CD8-positive, alpha-beta memory T cell (primary cell): ENCODE results near the gene EVX1. TPM values are rescaled to one million over a fixed set of nuclear protein-coding genes. Genes with fewer than 3 reads are reported as not detected.

ENCODE experiments used
- CTCF ChIA-PET: fragments of 350-600 bp; sonication (Branson Sonifier 250); formaldehyde crosslinking; loops from one replicate; lab custom pipeline; 2021; ENCODE audit warnings: antibody characterized with exemption; lab: Charles Lee
- POLR2A ChIA-PET: fragments of 350-600 bp; sonication (Branson Sonifier 250); formaldehyde crosslinking; loops from one replicate; lab custom pipeline; 2021; ENCODE audit warnings: antibody characterized with exemption; lab: Charles Lee
- DNase-seq, 5 donors: peaks; one replicate each; pipeline versions ENCODE4 v3.0.0 to v3.0.0-alpha.2; 2020 to 2022; ENCODE audit warnings: mixed read lengths in 1 of 5
- H3K27ac ChIP-seq: one replicate; pipeline ENCODE4 v1.7.0; 2013; ENCODE audit warnings: low read depth, mild to moderate bottlenecking, low read length, moderate library complexity
- H3K27me3 ChIP-seq: 2 replicates; pipeline ENCODE4 v1.7.0; 2013; ENCODE audit warnings: low read length, mild to moderate bottlenecking; ENCODE audit not compliant: insufficient read depth, poor library complexity, severe bottlenecking
- H3K36me3 ChIP-seq: 2 replicates; pipeline ENCODE4 v1.7.0; 2013; ENCODE audit warnings: mild to moderate bottlenecking, low read length, moderate library complexity; ENCODE audit not compliant: insufficient read depth
- H3K4me1 ChIP-seq: 2 replicates; pipeline ENCODE4 v1.7.0; 2013; ENCODE audit warnings: mild to moderate bottlenecking, low read length, moderate library complexity; ENCODE audit not compliant: insufficient read depth
- H3K4me3 ChIP-seq: 2 replicates; pipeline ENCODE4 v1.7.0; 2013; ENCODE audit warnings: mild to moderate bottlenecking, low read length
- H3K9me3 ChIP-seq: 2 replicates; pipeline ENCODE4 v1.7.0; 2013; ENCODE audit warnings: mild to moderate bottlenecking, low read length
- H3K27ac Mint-ChIP-seq, 8 donors: one replicate each; pipeline ENCODE4 v1.8.0; 2020 to 2021; ENCODE audit warnings: mixed read lengths in 8 of 8, mild to moderate bottlenecking in 6 of 8, inconsistent platforms in 3 of 8, moderate library complexity in 3 of 8
- H3K27me3 Mint-ChIP-seq, 2 donors: one replicate each; pipeline ENCODE4 v1.8.0; 2020 to 2021; ENCODE audit warnings: mixed read lengths in 2 of 2, mild to moderate bottlenecking in 1 of 2, moderate library complexity in 1 of 2
- H3K36me3 Mint-ChIP-seq, 3 donors: one replicate each; pipeline ENCODE4 v1.8.0; 2020 to 2021; ENCODE audit warnings: mixed read lengths in 3 of 3, inconsistent platforms in 1 of 3, mild to moderate bottlenecking in 1 of 3
- H3K4me1 Mint-ChIP-seq, 3 donors: one replicate each; pipeline ENCODE4 v1.8.0; 2020 to 2021; ENCODE audit warnings: mixed read lengths in 3 of 3, inconsistent platforms in 1 of 3, mild to moderate bottlenecking in 1 of 3
- H3K4me3 Mint-ChIP-seq, 7 donors: one replicate each; pipeline ENCODE4 v1.8.0; 2020 to 2021; ENCODE audit warnings: mixed read lengths in 7 of 7, mild to moderate bottlenecking in 6 of 7, moderate library complexity in 4 of 7, inconsistent platforms in 2 of 7
- H3K9me3 Mint-ChIP-seq, 5 donors: one replicate each; pipeline ENCODE4 v1.8.0; 2020 to 2022; ENCODE audit warnings: mixed read lengths in 5 of 5, mild to moderate bottlenecking in 3 of 5, moderate library complexity in 2 of 5, inconsistent platforms in 1 of 5
- polyA plus RNA-seq: library from polyadenylated mRNA; unstranded; fragments of 300-500 nt; fragmentation: Illumina TruSeq; gene quantifications from one replicate; pipeline ENCODE4 v1.2.3, GENCODE V29; 2021
- total RNA-seq, 2 experiments: library from RNA; stranded (reverse); gene quantifications; one replicate each; pipeline ENCODE4 v1.2.3, GENCODE V29; 2021

EVX1 gene
- total RNA-seq (not detected), polyA plus RNA-seq (not detected)

DNA sequence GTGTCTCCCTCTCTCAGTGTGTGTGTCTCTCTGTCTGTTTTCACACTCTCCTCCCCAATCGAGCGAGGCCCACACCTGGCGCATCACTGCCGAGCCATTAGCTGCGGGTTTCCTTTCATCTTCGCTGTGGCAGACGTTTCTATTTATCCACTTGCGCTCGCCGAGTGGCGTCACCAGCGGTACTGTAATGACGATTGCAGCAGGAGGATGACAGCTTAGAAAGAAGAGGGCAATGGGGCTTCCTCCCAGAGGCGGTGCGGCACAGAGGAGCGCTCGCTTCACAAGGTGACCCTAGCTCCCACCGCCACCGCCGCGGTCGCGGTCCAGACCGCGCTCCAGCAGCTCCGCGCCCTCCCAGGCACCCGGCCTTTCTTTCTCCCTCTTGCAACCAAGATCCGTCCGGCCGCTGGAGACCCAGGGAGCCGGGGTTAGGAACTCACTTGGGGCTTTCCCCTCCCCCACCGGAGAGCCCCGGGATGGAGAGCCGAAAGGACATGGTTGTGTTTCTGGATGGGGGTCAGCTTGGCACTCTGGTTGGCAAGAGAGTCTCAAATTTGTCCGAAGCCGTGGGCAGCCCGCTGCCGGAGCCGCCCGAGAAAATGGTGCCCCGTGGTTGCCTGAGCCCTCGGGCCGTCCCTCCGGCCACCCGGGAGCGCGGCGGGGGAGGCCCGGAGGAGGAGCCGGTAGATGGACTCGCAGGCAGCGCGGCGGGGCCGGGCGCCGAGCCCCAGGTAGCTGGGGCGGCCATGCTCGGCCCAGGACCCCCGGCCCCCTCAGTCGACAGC lies at the start of gene EVX1:
Gene EVX1, plus strand, starts transcription at position 248 of the 785 bp plus-strand sequence. Its CDS starts 229 bp downstream, at position 477.
- Mint-ChIP-seq H3K27me3 (peaks cover 71 to 79% of the 10 kb centered on the region in 2 donors), H3K9me3 (no peaks in the 10 kb centered on the region), H3K4me1 (peaks cover 23 to 60% (median 26%) of the 10 kb centered on the region in 3 donors), H3K4me3 (peak within 1 kb of the TSS in 6 of 7 donors; percentile 6 to 48 (median 36)), H3K36me3 (peaks cover 0 to 2% (median 0%) of the 10 kb centered on the region in 3 donors), H3K27ac (no peak within 1 kb of the TSS)
- CTCF ChIA-PET: no interaction called here
- peaks cover 8% of the 10 kb centered on the region for H3K4me1 ChIP-seq
- POLR2A ChIA-PET: no interaction called here
- peaks cover 74% of the 10 kb centered on the region for H3K27me3 ChIP-seq
- DNase-seq: peak in 3 of 5 donors; percentile 38 to 52 (median 43)
- no peaks in the 10 kb centered on the region for H3K9me3 ChIP-seq
- H3K4me3 ChIP-seq: no peak within 1 kb of the TSS
- H3K36me3 ChIP-seq: no peaks in the 10 kb centered on the region
- no peak within 1 kb of the TSS for H3K27ac ChIP-seq

DNA sequence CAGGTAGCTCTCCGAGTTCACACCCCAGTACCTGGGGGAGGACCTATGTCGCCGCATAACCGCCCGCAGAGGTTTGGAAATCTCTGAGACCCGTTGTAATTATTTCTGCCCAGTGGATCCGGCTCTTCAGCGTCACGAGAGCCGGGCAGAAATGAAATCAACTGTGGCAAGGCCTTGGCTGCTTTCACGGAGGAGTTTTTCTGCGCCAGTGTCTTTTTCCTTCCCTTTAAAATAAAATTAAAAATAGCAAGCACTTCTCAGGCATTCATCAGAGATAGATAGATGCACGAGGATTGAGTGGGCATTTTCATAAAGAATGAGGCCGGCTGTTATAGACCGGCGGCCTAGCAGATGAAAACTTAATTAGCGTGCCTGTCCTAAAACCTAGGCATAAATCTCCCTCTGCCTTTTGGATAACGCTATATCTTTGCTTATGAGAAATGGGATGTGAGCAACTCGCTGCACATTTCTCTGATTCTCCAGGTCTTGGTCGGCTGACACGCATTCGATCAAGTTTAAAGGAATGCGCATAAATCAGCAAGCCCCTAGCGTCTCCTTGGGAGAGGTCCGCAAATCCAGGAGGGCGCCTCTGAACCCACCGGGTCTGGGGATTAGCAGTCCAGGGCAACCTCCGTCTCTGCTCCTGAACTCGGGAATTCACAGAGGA lies 49.1 kb upstream of the EVX1 start:
- ChIA-PET POLR2A (no interaction called here), CTCF (interaction anchor here (1.0 to 1.3 kb wide), 2 partner anchors 12 to 14 kb away, joined by 3 read pairs; no protein-coding TSS in a partner anchor)
- Mint-ChIP-seq H3K36me3 (no peaks in the 10 kb centered on the region), H3K9me3 (peaks cover 0 to 7% (median 0%) of the 10 kb centered on the region in 5 donors), H3K4me3 (peak overlapping the region; percentile 19 to 81 (median 37)), H3K27me3 (peaks cover 91 to 96% of the 10 kb centered on the region in 2 donors), H3K4me1 (peaks cover 25 to 40% (median 29%) of the 10 kb centered on the region in 3 donors), H3K27ac (peak overlapping the region in 1 of 8 donors; percentile 15)
- H3K4me1 ChIP-seq: peaks cover 24% of the 10 kb centered on the region
- H3K9me3 ChIP-seq: no peaks in the 10 kb centered on the region
- no peak overlapping the region for H3K4me3 ChIP-seq
- DNase-seq: no peak
- no peak overlapping the region for H3K27ac ChIP-seq
- H3K36me3 ChIP-seq: no peaks in the 10 kb centered on the region
- peaks cover 87% of the 10 kb centered on the region for H3K27me3 ChIP-seq

GRCh38 chr7:27194002-27194352 lies 48.6 kb upstream of the EVX1 start:
- H3K4me1 ChIP-seq: peaks cover 24% of the 10 kb centered on the region

DNA sequence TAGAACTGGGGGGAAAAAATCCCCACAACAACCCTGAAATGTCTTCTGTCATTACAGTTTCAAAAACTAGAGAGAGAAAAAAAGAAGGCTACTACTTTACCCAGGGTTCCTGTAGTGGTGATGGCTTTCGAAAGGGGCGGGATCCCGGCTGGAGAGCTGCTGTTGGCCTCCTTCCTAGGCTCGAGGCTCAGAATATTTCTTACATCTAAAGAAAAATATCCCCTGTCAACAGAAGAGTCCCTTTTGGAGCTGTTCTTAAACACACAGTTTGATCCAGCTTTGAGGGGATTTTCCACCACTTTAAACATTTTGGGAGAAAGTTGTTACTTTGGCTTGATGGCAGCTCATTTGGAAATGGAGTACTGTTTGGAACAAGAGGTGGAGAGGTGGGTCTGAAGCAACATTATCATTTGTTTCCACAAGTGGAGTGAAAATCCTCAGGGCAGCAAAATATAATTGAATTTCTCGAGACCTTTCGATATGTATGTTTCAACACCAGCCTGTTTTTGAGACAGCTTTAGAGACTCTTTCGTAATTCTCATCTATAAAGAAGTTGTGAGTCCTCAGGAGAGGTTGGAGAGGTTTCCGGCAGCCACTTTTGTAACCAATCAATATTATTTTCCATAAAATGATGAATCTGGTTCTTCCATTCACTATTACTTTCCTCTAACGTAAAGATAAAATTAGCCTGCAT lies 47.8 kb upstream of the EVX1 start:
- H3K36me3 Mint-ChIP-seq: no peaks in the 10 kb centered on the region
- H3K4me1 Mint-ChIP-seq: peaks cover 23 to 34% (median 27%) of the 10 kb centered on the region in 3 donors
- Histone ChIP-seq H3K27me3 (peaks cover 81% of the 10 kb centered on the region), H3K4me3 (no peak overlapping the region), H3K36me3 (no peaks in the 10 kb centered on the region), H3K27ac (no peak overlapping the region), H3K9me3 (no peaks in the 10 kb centered on the region), H3K4me1 (peaks cover 21% of the 10 kb centered on the region)
- peaks cover 84 to 92% of the 10 kb centered on the region in 2 donors for H3K27me3 Mint-ChIP-seq
- DNase-seq: no peak
- H3K4me3 Mint-ChIP-seq: peak overlapping the region in 1 of 7 donors; percentile 28
- H3K27ac Mint-ChIP-seq: peak overlapping the region in 1 of 8 donors; percentile 64
- H3K9me3 Mint-ChIP-seq: peaks cover 0 to 7% (median 0%) of the 10 kb centered on the region in 5 donors
- ChIA-PET POLR2A (no interaction called here), CTCF (interaction anchor here (1.3 to 2.5 kb wide), 11 partner anchors 8 to 936 kb away, joined by 3 to 22 read pairs (median 6); no protein-coding TSS in a partner anchor)

More at GRCh38 chr7:27194002-27194352, 48.6 kb upstream of the EVX1 start:
- Mint-ChIP-seq H3K4me3 (peak overlapping the region in 3 of 7 donors; percentile 20 to 50 (median 48)), H3K4me1 (peaks cover 21 to 40% (median 30%) of the 10 kb centered on the region in 3 donors), H3K27me3 (peaks cover 89 to 96% of the 10 kb centered on the region in 2 donors), H3K9me3 (peaks cover 0 to 7% (median 0%) of the 10 kb centered on the region in 5 donors), H3K27ac (peak overlapping the region in 1 of 8 donors; percentile 15), H3K36me3 (no peaks in the 10 kb centered on the region)
- no peaks in the 10 kb centered on the region for H3K9me3 ChIP-seq
- POLR2A ChIA-PET: no interaction called here
- H3K36me3 ChIP-seq: no peaks in the 10 kb centered on the region
- CTCF ChIA-PET: interaction anchor here (1.3 kb wide), 2 partner anchors 14 to 21 kb away, joined by 3 to 4 read pairs; no protein-coding TSS in a partner anchor
- no peak overlapping the region for H3K4me3 ChIP-seq
- no peak overlapping the region for H3K27ac ChIP-seq
- no peak for DNase-seq
- peaks cover 87% of the 10 kb centered on the region for H3K27me3 ChIP-seq

GRCh38 chr7:27196287-27196767 lies 46.3 kb upstream of the EVX1 start:
- peaks cover 81 to 90% of the 10 kb centered on the region in 2 donors for H3K27me3 Mint-ChIP-seq
- H3K4me1 Mint-ChIP-seq: peaks cover 32 to 48% (median 36%) of the 10 kb centered on the region in 3 donors
- H3K36me3 Mint-ChIP-seq: no peaks in the 10 kb centered on the region
- peak overlapping the region in 1 of 8 donors; percentile 38 for H3K27ac Mint-ChIP-seq
- ChIA-PET CTCF (interaction anchor here (0.7 to 2.5 kb wide), 36 partner anchors 9 to 934 kb away, joined by 3 to 22 read pairs (median 4); partner anchors contain the start of genes HOXA11 and HOXA3), POLR2A (interaction anchor here (0.9 kb wide), 1 partner anchor 9 kb away, joined by 3 read pairs; no protein-coding TSS in a partner anchor)
- Histone ChIP-seq H3K4me3 (no peak overlapping the region), H3K9me3 (no peaks in the 10 kb centered on the region), H3K27ac (no peak overlapping the region), H3K36me3 (no peaks in the 10 kb centered on the region), H3K27me3 (peaks cover 77% of the 10 kb centered on the region), H3K4me1 (peaks cover 33% of the 10 kb centered on the region)
- peak; percentile 62 to 84 (median 75) for DNase-seq
- H3K9me3 Mint-ChIP-seq: peaks cover 0 to 7% (median 0%) of the 10 kb centered on the region in 5 donors
- peak overlapping the region in 2 of 7 donors; percentile 41 to 53 for H3K4me3 Mint-ChIP-seq

DNA sequence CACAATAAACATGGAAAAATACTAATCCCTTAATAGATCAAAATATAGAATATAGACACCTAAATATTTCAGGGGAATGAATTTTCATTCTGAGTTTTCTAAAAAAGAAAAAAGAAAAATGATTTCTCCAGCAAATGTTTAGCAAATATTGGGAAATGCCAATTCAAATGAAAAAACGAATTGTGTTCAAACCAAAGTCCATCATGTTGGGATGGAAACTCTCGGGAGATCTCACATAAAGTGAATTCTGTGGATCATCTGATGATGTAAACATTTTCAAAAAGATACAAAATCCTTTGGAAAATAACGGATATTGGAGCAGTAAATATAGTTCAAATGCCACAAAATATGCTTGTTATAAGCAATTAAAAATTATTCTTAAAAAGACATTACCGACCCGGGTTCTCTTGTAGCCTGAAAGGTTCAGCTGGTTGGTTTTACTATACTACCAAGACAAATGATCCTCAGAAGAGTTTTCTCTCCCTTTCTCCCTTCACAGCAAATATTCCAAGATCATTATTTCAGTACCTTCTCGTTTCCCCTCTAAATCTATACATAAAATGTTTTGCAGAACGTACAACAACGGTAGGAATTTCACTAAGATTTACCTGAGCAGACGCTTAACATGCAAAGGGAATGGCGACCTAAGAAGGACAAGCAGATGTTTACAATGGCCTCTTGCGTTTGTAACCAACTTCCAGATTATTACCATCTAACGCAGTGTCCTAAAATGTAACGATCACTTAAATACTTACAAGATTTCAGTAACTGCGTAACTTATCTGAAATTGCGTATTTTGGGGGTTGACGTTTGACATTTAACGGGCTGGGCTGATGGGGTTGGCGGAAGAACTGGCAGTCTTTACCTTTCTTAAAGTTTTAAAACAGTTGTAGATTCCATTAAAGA lies 45.2 kb upstream of the EVX1 start:
- no peaks in the 10 kb centered on the region for H3K9me3 ChIP-seq
- no peak overlapping the region for H3K27ac Mint-ChIP-seq
- no peak for DNase-seq

More for the DNA sequence above, 45.2 kb upstream of the EVX1 start:
- no peaks in the 10 kb centered on the region for H3K36me3 Mint-ChIP-seq
- Histone ChIP-seq H3K27ac (no peak overlapping the region), H3K4me3 (no peak overlapping the region), H3K36me3 (no peaks in the 10 kb centered on the region), H3K4me1 (peaks cover 32% of the 10 kb centered on the region), H3K27me3 (peaks cover 77% of the 10 kb centered on the region)
- H3K4me3 Mint-ChIP-seq: peak overlapping the region in 1 of 7 donors; percentile 20
- H3K27me3 Mint-ChIP-seq: peaks cover 82 to 90% of the 10 kb centered on the region in 2 donors
- POLR2A ChIA-PET: no interaction called here
- peaks cover 32 to 52% (median 41%) of the 10 kb centered on the region in 3 donors for H3K4me1 Mint-ChIP-seq
- H3K9me3 Mint-ChIP-seq: peaks cover 0 to 7% (median 0%) of the 10 kb centered on the region in 5 donors
- CTCF ChIA-PET: interaction anchor here (1.1 to 1.5 kb wide), 2 partner anchors 14 to 22 kb away, joined by 4 to 6 read pairs; partner anchors contain the start of gene HOXA10
